Peyer's patch (tissue), 4 donors: ENCODE results near the gene PLEKHG3. TPM values are rescaled to one million over a fixed set of nuclear protein-coding genes. Genes with fewer than 3 reads are reported as not detected.

ENCODE experiments used
- DNase-seq, 3 donors: peaks; one replicate each; pipeline ENCODE4 v3.0.0-alpha.2; 2017 to 2019
- H3K27ac ChIP-seq, 4 donors: fragments of 200-600 bp; sonication (generic); one replicate each; pipeline ENCODE4 v1.5.1; 2016 to 2019
- H3K27me3 ChIP-seq, 2 donors: fragments of 200-600 bp; sonication (generic); one replicate each; pipeline ENCODE4 v1.5.1; 2019
- H3K36me3 ChIP-seq, 3 donors: fragments of 200-600 bp; sonication (generic); one replicate each; pipeline ENCODE4 v1.5.1; 2016 to 2019
- H3K4me1 ChIP-seq, 4 donors: fragments of 200-600 bp; sonication (generic); one replicate each; pipeline ENCODE4 v1.5.1; 2016 to 2019
- H3K4me3 ChIP-seq, 4 donors: fragments of 200-600 bp; sonication (generic); 1 replicate in 3 of 4; 2 replicates in 1 of 4; pipeline ENCODE4 v1.5.1; 2016 to 2019; ENCODE audit warnings: mild to moderate bottlenecking in 1 of 4
- H3K9me3 ChIP-seq, 4 donors: fragments of 200-600 bp; sonication (generic); one replicate each; pipeline ENCODE4 v1.5.1; 2016 to 2019; ENCODE audit warnings: mild to moderate bottlenecking in 1 of 4
- CTCF ChIP-seq, 6 experiments: fragments of 450-650 bp in 4 of 6; fragments of 200-600 bp in 2 of 6; sonication (generic) in 1 of 6; IDR thresholded peaks; one replicate each; pipeline ENCODE4 v1.5.1; 2017 to 2019; ENCODE audit warnings: antibody characterized with exemption in 6 of 6, mild to moderate bottlenecking in 3 of 6, moderate library complexity in 1 of 6
- POLR2A ChIP-seq, 2 donors: fragments of 450-650 bp; IDR thresholded peaks; one replicate each; pipeline ENCODE4 v1.5.1; 2017; ENCODE audit warnings: antibody characterized with exemption in 2 of 2, mild to moderate bottlenecking in 2 of 2, moderate library complexity in 2 of 2
- total RNA-seq, 4 donors: library from RNA; depleted of rRNA; stranded (reverse); fragments of >200 nt; gene quantifications; one replicate each; pipeline ENCODE4 v1.1.0, GENCODE V29; 2016

The PLEKHG3 gene
- total RNA-seq, 4 donors from 2014 or later, result 18.2 to 45.5 (median 31.5) TPM

GRCh38 chr14:64763801-64764621, 59.8 kb downstream of the PLEKHG3 start:
- peak in 1 of 3 donors; percentile 30 for DNase-seq
- Histone ChIP-seq H3K27ac (peak overlapping the region in 1 of 4 donors; percentile 12), H3K4me3 (peak overlapping the region in 1 of 4 donors; percentile 37), H3K9me3 (no peaks in the 10 kb centered on the region), H3K4me1 (peaks cover 0 to 34% (median 9%) of the 10 kb centered on the region in 4 donors), H3K27me3 (no peaks in the 10 kb centered on the region), H3K36me3 (no peaks in the 10 kb centered on the region)
- TF ChIP-seq POLR2A (IDR thresholded peaks at IDR 0.05) (no peak), CTCF (IDR thresholded peaks at IDR 0.05) (no peak)

- peak; percentile 37 to 83 (median 80) for DNase-seq
- Histone ChIP-seq H3K4me1 (peaks cover 0 to 33% (median 9%) of the 10 kb centered on the region in 4 donors), H3K9me3 (no peaks in the 10 kb centered on the region), H3K27me3 (no peaks in the 10 kb centered on the region), H3K4me3 (peak overlapping the region in 3 of 4 donors; percentile 16 to 40 (median 37)), H3K27ac (peak overlapping the region in 1 of 4 donors; percentile 12), H3K36me3 (no peaks in the 10 kb centered on the region)
- TF ChIP-seq CTCF (IDR thresholded peaks at IDR 0.05) (peak; percentile 32 to 91 (median 89)), POLR2A (IDR thresholded peaks at IDR 0.05) (no peak)
Observed at GRCh38 chr14:64764641-64765520, 60.7 kb downstream of the PLEKHG3 start.

GRCh38 chr14:64765740-64766302, 61.6 kb downstream of the PLEKHG3 start:
- H3K27me3 ChIP-seq, result no peaks in the 10 kb centered on the region
- no peaks in the 10 kb centered on the region for H3K9me3 ChIP-seq
- no peaks in the 10 kb centered on the region for H3K36me3 ChIP-seq
- DNase-seq, result peak in 1 of 3 donors; percentile 34
- TF ChIP-seq CTCF (IDR thresholded peaks at IDR 0.05) (no peak), POLR2A (IDR thresholded peaks at IDR 0.05) (no peak)
- H3K4me1 ChIP-seq, result peaks cover 0 to 33% (median 9%) of the 10 kb centered on the region in 4 donors
- H3K4me3 ChIP-seq, result no peak overlapping the region
- no peak overlapping the region for H3K27ac ChIP-seq

- H3K27me3 ChIP-seq, result no peaks in the 10 kb centered on the region
- no peaks in the 10 kb centered on the region for H3K36me3 ChIP-seq
- no peak overlapping the region for H3K4me3 ChIP-seq
- peaks cover 0 to 29% (median 8%) of the 10 kb centered on the region in 4 donors for H3K4me1 ChIP-seq
- no peaks in the 10 kb centered on the region for H3K9me3 ChIP-seq
- TF ChIP-seq POLR2A (IDR thresholded peaks at IDR 0.05) (no peak), CTCF (IDR thresholded peaks at IDR 0.05) (no peak)
- H3K27ac ChIP-seq, result no peak overlapping the region
- DNase-seq, result peak in 1 of 3 donors; percentile 52
Observed at GRCh38 chr14:64766430-64767151, 62.4 kb downstream of the PLEKHG3 start.
